ENCODE results near the gene CFAP46.

DNA sequence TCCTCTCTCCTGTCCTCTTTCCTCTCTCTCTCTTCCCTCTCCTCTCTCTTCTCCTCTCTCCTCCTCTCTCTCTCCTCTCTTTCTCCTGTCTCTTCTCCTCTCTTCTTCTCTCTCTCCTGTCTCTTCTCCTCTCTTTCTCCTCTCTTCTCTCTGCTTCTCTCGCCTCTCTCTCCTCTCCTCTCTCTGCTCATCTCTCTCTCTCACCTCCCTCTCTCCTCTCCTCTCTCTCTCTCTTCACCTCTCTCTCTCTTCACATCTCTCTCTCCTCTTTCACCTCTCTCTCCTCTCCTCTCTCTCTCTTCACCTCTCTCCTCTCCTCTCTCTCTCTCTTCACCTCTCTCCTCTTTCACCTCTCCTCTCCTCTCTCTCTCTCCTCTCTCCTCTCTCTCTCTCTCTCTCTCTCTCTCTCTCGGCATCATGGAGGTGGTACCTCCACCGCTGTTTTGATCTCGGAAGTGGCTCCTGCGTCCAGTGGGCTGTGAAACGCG lies 30.1 kb downstream of the CFAP46 start:
- TF ChIP-seq, protein P1, sequence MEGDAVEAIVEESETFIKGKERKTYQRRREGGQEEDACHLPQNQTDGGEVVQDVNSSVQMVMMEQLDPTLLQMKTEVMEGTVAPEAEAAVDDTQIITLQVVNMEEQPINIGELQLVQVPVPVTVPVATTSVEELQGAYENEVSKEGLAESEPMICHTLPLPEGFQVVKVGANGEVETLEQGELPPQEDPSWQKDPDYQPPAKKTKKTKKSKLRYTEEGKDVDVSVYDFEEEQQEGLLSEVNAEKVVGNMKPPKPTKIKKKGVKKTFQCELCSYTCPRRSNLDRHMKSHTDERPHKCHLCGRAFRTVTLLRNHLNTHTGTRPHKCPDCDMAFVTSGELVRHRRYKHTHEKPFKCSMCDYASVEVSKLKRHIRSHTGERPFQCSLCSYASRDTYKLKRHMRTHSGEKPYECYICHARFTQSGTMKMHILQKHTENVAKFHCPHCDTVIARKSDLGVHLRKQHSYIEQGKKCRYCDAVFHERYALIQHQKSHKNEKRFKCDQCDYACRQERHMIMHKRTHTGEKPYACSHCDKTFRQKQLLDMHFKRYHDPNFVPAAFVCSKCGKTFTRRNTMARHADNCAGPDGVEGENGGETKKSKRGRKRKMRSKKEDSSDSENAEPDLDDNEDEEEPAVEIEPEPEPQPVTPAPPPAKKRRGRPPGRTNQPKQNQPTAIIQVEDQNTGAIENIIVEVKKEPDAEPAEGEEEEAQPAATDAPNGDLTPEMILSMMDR (IDR thresholded peaks at IDR 0.05), result no peak
- TF ChIP-seq POLR2A (IDR thresholded peaks at IDR 0.05), result no peak

Measured in adrenal gland (tissue), 5 donors.